NB4 (cell line): Measurements from ENCODE around the gene PHACTR3.

Experiments used
- DNase-seq: peaks from one replicate; pipeline ENCODE4 v3.0.0; 2010; ENCODE audit warnings: low read depth
- H3K4me3 ChIP-seq: one replicate; pipeline ENCODE4 v1.5.1; 2011; ENCODE audit warnings: mild to moderate bottlenecking, low read depth, low read length, moderate library complexity
- CTCF ChIP-seq: IDR thresholded peaks from one replicate; pipeline ENCODE4 v1.5.1; 2012; ENCODE audit warnings: low read depth, low read length
- MYC ChIP-seq: IDR thresholded peaks from 2 replicates; pipeline ENCODE4 v1.6.1; 2011; ENCODE audit warnings: low read depth, low read length
- POLR2A ChIP-seq: IDR thresholded peaks from 2 replicates; pipeline ENCODE4 v1.6.1; 2011; ENCODE audit warnings: mild to moderate bottlenecking; ENCODE audit not compliant: insufficient read length; ENCODE audit errors: extremely low read depth
- TF ChIP-seq, protein P1 (sequence below): IDR thresholded peaks from 2 replicates; pipeline ENCODE4 v1.6.1; 2011; ENCODE audit warnings: low read depth, low read length

PHACTR3 gene

DNA sequence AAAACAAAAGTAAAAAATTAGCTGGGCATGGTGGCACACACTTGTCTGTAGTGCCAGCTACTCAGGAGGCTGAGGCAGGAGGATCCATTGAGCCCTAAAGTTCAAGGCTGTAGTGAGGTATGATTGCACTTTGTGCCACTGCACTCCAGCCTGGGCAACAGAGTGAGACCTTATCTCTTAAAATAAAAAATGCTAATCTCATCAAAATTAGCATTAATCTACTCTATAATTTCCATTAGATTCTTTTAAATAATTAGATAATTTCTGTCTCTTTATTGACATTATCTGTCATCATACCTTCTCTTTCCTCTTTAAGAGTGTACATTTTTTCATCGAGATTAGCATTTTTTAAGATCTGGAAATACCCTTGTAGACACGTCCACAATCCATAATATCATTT, 48.0 kb downstream of the PHACTR3 start:
- TF ChIP-seq CTCF = no peak
- TF ChIP-seq, protein P1, sequence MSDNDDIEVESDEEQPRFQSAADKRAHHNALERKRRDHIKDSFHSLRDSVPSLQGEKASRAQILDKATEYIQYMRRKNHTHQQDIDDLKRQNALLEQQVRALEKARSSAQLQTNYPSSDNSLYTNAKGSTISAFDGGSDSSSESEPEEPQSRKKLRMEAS = no peak
- TF ChIP-seq MYC = no peak
- H3K4me3 ChIP-seq = no peak overlapping the region
- no peak for DNase-seq

- TF ChIP-seq CTCF (no peak), MYC (no peak)
- no peak overlapping the region for H3K4me3 ChIP-seq
- no peak for DNase-seq
These were observed 52.1 kb downstream of the PHACTR3 start for GRCh38 chr20:59656417-59656816.

- H3K4me3 ChIP-seq = no peak overlapping the region
- no peak for TF ChIP-seq POLR2A
- TF ChIP-seq, protein P1 = no peak
- no peak for TF ChIP-seq MYC
- no peak for TF ChIP-seq CTCF
- DNase-seq = no peak
These were observed 53.2 kb downstream of the PHACTR3 start for GRCh38 chr20:59657459-59658046.

DNA sequence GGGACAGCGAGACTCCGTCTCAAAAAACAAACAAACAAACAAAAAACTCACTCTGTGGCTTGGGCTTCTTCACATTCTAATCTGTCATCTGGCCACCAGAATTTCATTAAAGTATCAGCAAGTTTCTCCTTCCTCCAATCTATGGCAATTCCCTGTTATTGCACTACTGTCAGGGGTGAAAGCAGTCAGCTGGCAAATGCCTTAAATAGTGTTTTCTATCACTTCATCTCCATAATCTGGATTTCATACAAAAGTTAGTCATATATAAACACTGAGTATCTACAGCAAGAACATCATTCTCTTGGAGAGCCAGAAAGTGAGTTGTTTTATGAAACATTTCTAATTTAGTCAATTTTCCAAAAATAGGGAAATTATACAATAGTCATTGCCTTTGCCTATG, 56.1 kb downstream of the PHACTR3 start:
- TF ChIP-seq MYC (no peak), CTCF (no peak), POLR2A (no peak)
- TF ChIP-seq, protein P1 = no peak
- DNase-seq = no peak

DNA sequence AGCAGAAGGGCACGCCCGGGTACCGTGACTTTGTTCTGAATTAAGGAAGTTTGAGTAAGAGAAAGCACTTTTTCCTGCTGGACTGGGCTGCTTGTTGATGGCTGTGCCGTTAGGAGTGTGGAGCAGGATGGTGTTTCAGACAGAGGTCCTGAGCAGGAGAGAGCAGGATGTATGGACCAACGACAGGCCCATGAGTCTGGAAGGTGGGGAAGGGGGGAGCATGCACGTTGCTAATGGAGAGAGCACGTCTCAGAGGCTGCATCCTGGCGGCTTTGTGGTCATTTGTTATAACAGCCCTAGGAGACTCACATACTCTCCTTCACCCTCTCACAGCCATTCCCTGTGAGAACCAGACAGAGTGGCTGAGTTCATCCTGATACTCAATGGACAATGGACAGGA, 56.8 kb downstream of the PHACTR3 start:
- no peak overlapping the region for H3K4me3 ChIP-seq
- no peak for DNase-seq

More for the DNA sequence above, 56.1 kb downstream of the PHACTR3 start:
- no peak overlapping the region for H3K4me3 ChIP-seq

More for the DNA sequence above, 56.8 kb downstream of the PHACTR3 start:
- TF ChIP-seq, protein P1 = no peak
- TF ChIP-seq MYC (no peak), POLR2A (no peak), CTCF (no peak)
